Osteoblast (primary cell): Measurements from ENCODE around the gene NTNG1. TPM values are rescaled to one million over a fixed set of nuclear protein-coding genes. Genes with fewer than 3 reads are reported as not detected.
"Not testable (repeated sequence)": the region's sequence is repeated elsewhere in the genome, so short reads cannot be mapped to it uniquely, and the experiment has no call there.

Experiments
- DNase-seq: peaks from one replicate; pipeline ENCODE4 v3.0.0; 2011; ENCODE audit warnings: low spot score, mixed read lengths; ENCODE audit not compliant: insufficient read length; ENCODE audit errors: missing footprints
- H2AFZ ChIP-seq: 2 replicates; pipeline ENCODE4 v1.6.0; 2011; ENCODE audit warnings: mild to moderate bottlenecking, low read length
- H3K27ac ChIP-seq: 2 replicates; pipeline ENCODE4 v1.5.1; 2011; ENCODE audit warnings: mild to moderate bottlenecking, low read depth, low read length, moderate library complexity
- H3K27me3 ChIP-seq: 2 replicates; pipeline ENCODE4 v1.6.0; 2012; ENCODE audit warnings: mild to moderate bottlenecking, control low read depth, inconsistent platforms, low read length, moderate library complexity; ENCODE audit not compliant: insufficient read depth
- H3K36me3 ChIP-seq: 2 replicates; pipeline ENCODE4 v1.5.1; 2011; ENCODE audit warnings: mild to moderate bottlenecking, low read length, control low read depth, moderate library complexity; ENCODE audit not compliant: insufficient read depth
- H3K4me1 ChIP-seq: 2 replicates; pipeline ENCODE4 v1.5.1; 2011; ENCODE audit warnings: mild to moderate bottlenecking, low read length, control low read depth, moderate library complexity; ENCODE audit not compliant: insufficient read depth
- H3K4me2 ChIP-seq: 2 replicates; pipeline ENCODE4 v1.6.0; 2011; ENCODE audit warnings: mild to moderate bottlenecking, low read length; ENCODE audit not compliant: insufficient read depth
- H3K4me3 ChIP-seq: fragments of 200-600 bp; sonication (generic); 3 replicates; pipeline ENCODE4 v1.5.1; 2012; ENCODE audit warnings: mild to moderate bottlenecking, low read length, inconsistent platforms; ENCODE audit not compliant: insufficient read depth
- H3K79me2 ChIP-seq: 2 replicates; pipeline ENCODE4 v1.6.0; 2012; ENCODE audit warnings: mild to moderate bottlenecking, low read length, control low read depth, inconsistent platforms; ENCODE audit not compliant: insufficient read depth
- H3K9me3 ChIP-seq: 2 replicates; pipeline ENCODE4 v1.5.1; 2011; ENCODE audit warnings: low read depth, low read length, control low read depth
- H4K20me1 ChIP-seq: 2 replicates; pipeline ENCODE4 v1.6.0; 2012; ENCODE audit warnings: mild to moderate bottlenecking, low read length, control low read depth; ENCODE audit not compliant: insufficient read depth
- CTCF ChIP-seq: IDR thresholded peaks from 2 replicates; pipeline ENCODE4 v1.5.1; 2011; ENCODE audit warnings: mild to moderate bottlenecking, low read depth, low read length, moderate library complexity; ENCODE audit errors: extremely low read depth
- total RNA-seq: library from RNA; depleted of rRNA; stranded (reverse); fragments of >200 nt; gene quantifications from 2 replicates; pipeline ENCODE4 v1.2.3, GENCODE V29; 2012

Gene NTNG1
- total RNA-seq, 1 donor, result 3.6 TPM

GRCh38 chr1:107153014-107153413, 12.2 kb downstream of the NTNG1 start:
- DNase-seq, result no peak
- Histone ChIP-seq H4K20me1 (no peaks in the 10 kb centered on the region), H3K27ac (no peak overlapping the region), H3K4me1 (no peaks in the 10 kb centered on the region), H3K9me3 (no peaks in the 10 kb centered on the region), H3K4me3 (no peak overlapping the region), H3K36me3 (no peaks in the 10 kb centered on the region), H3K4me2 (no peak overlapping the region), H2AFZ (no peak overlapping the region), H3K79me2 (no peaks in the 10 kb centered on the region), H3K27me3 (no peaks in the 10 kb centered on the region)
- TF ChIP-seq CTCF, result no peak

- Histone ChIP-seq H3K9me3 (no peaks in the 10 kb centered on the region), H3K27ac (no peak overlapping the region), H3K27me3 (no peaks in the 10 kb centered on the region), H3K4me1 (no peaks in the 10 kb centered on the region), H2AFZ (no peak overlapping the region), H4K20me1 (no peaks in the 10 kb centered on the region), H3K4me2 (no peak overlapping the region), H3K79me2 (no peaks in the 10 kb centered on the region), H3K4me3 (no peak overlapping the region), H3K36me3 (no peaks in the 10 kb centered on the region)
- TF ChIP-seq CTCF, result no peak
- no peak for DNase-seq
Observed at GRCh38 chr1:107158496-107158895, 17.7 kb downstream of the NTNG1 start.

GRCh38 chr1:107158991-107159390, 18.2 kb downstream of the NTNG1 start:
- H3K4me1 ChIP-seq, result no peaks in the 10 kb centered on the region
- H3K4me3 ChIP-seq, result no peak overlapping the region
- TF ChIP-seq CTCF, result no peak
- no peaks in the 10 kb centered on the region for H4K20me1 ChIP-seq
- no peaks in the 10 kb centered on the region for H3K36me3 ChIP-seq
- H3K27ac ChIP-seq, result no peak overlapping the region
- no peak for DNase-seq
- H3K9me3 ChIP-seq, result no peaks in the 10 kb centered on the region
- no peak overlapping the region for H3K4me2 ChIP-seq
- no peaks in the 10 kb centered on the region for H3K27me3 ChIP-seq
- H2AFZ ChIP-seq, result no peak overlapping the region
- no peaks in the 10 kb centered on the region for H3K79me2 ChIP-seq

GRCh38 chr1:107162745-107163144, 21.9 kb downstream of the NTNG1 start:
- no peak overlapping the region for H3K4me2 ChIP-seq
- H3K27me3 ChIP-seq, result no peaks in the 10 kb centered on the region
- no peak overlapping the region for H3K4me3 ChIP-seq
- no peak overlapping the region for H2AFZ ChIP-seq
- H3K79me2 ChIP-seq, result no peaks in the 10 kb centered on the region
- TF ChIP-seq CTCF, result no peak
- no peak overlapping the region for H3K27ac ChIP-seq
- H3K4me1 ChIP-seq, result no peaks in the 10 kb centered on the region
- H3K9me3 ChIP-seq, result no peaks in the 10 kb centered on the region
- no peaks in the 10 kb centered on the region for H3K36me3 ChIP-seq
- H4K20me1 ChIP-seq, result no peaks in the 10 kb centered on the region
- no peak for DNase-seq

- not testable (repeated sequence) for H3K27ac ChIP-seq, H3K4me2 ChIP-seq, DNase-seq, H3K36me3 ChIP-seq, H2AFZ ChIP-seq, H3K4me3 ChIP-seq, H3K79me2 ChIP-seq, H3K9me3 ChIP-seq, H3K4me1 ChIP-seq, H3K27me3 ChIP-seq, H4K20me1 ChIP-seq
Observed at GRCh38 chr1:107164901-107165300, 24.1 kb downstream of the NTNG1 start.
